Left lung (tissue), 10 donors: ENCODE measurements around the gene PTRHD1. TPM values are rescaled to one million over a fixed set of nuclear protein-coding genes. Genes with fewer than 3 reads are reported as not detected.

Experiments used
- ATAC-seq: fragments of 200-7000 bp; cut with Tn5 transposase; one replicate; pipeline ENCODE4 v1.9.1; 2020; ENCODE audit warnings: moderate library complexity
- DNase-seq, 4 donors: peaks; one replicate each; pipeline ENCODE4 v3.0.0-alpha.2; 2013 to 2020
- H3K27ac ChIP-seq, 2 donors: fragments of 200-600 bp; sonication (generic) in 1 of 2; one replicate each; pipeline versions ENCODE4 v1.5.0 to v1.8.0; 2020 to 2021
- H3K27me3 ChIP-seq, 2 donors: fragments of 200-600 bp; sonication (generic) in 1 of 2; one replicate each; pipeline versions ENCODE4 v1.5.0 to v1.8.0; 2020 to 2021
- H3K36me3 ChIP-seq, 2 donors: fragments of 200-600 bp; sonication (generic) in 1 of 2; one replicate each; pipeline versions ENCODE4 v1.5.0 to v1.8.0; 2020 to 2021
- H3K4me1 ChIP-seq, 2 donors: fragments of 200-600 bp; one replicate each; pipeline ENCODE4 v1.8.0; 2021
- H3K4me3 ChIP-seq, 2 donors: fragments of 200-600 bp; sonication (generic) in 1 of 2; one replicate each; pipeline versions ENCODE4 v1.5.0 to v1.8.0; 2020 to 2021; ENCODE audit warnings: mild to moderate bottlenecking in 1 of 2
- H3K9me3 ChIP-seq, 2 donors: fragments of 200-600 bp; sonication (generic) in 1 of 2; one replicate each; pipeline versions ENCODE4 v1.5.0 to v1.8.0; 2020 to 2021
- intact Hi-C, 2 donors: fragments of 100-400 bp; cut with DNase I; formaldehyde crosslinking; loops; one replicate each; pipeline versions ENCODE4 v1.11.2 to v1.14.2; 2022
- polyA plus RNA-seq, 6 donors: library from polyadenylated mRNA; unstranded; fragments of 120-200 nt; gene quantifications; one replicate each; pipeline ENCODE4 v1.2.1, GENCODE V29; 2013; ENCODE audit not compliant: insufficient read length in 6 of 6
- total RNA-seq, 2 donors: library from RNA; stranded (reverse); fragmentation: NEBNext Ultra II Directional; extraction: Animal tissue kit (Norgen Biotek cat#: 25700); gene quantifications; one replicate each; pipeline ENCODE4 v1.2.1, GENCODE V29; 2021
- TF ChIP-seq, protein P1 (sequence below), 2 donors: fragments of 200-600 bp; sonication (generic) in 1 of 2; IDR thresholded peaks; one replicate each; pipeline versions ENCODE4 v1.5.0 to v1.8.0; 2021; ENCODE audit warnings: antibody characterized with exemption in 2 of 2
- donor health status: DM: no; HTN: yes; CAD: no.
- donor health status: DM: no; HTN: no; CAD: no.

PTRHD1 gene
- total and polyA plus RNA-seq, 8 donors, result 31.3 to 62.6 (median 49.8) TPM

DNA sequence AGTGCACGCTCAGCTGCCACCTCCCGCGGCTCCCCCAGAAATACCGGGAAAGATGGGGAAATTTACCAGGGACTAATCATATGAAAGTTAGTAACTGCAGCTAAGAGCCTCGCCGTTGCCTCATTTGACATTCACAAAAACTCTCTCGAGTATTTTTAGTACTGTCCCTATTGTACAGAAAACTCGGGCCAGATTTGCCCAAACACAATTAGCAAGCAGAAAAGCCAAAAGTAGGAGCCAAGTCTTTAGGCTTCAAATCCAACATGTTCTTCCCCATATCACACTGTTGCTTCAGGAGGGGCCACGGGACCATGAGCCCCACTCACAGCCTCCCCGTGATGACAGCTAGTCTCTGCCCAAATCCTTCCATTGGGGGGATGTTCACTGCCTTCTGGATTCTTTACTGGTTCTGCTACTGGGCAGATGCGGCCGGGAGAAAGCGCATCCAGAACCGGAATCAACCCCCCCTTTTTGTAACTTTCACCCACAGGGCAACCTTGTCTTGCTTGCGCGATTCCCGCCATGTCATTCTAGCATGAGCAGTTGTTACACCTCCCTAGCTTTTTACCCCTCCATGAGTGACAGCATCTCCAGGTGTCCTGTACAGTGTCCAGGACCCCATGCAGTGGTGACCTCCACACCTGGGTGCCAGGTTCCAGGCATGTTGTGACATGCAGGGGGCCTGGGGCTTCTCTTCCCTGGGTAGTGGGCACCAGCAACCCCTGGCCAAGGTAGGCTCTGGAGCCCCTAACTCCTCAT is 35.2 kb upstream of the PTRHD1 start:
- no peaks in the 10 kb centered on the region for H3K27me3 ChIP-seq
- intact Hi-C loops, result loop anchor here (5.0 to 10.0 kb wide), 2 partner anchors 414 to 416 kb away; no protein-coding TSS in a partner anchor
- TF ChIP-seq, protein P1, sequence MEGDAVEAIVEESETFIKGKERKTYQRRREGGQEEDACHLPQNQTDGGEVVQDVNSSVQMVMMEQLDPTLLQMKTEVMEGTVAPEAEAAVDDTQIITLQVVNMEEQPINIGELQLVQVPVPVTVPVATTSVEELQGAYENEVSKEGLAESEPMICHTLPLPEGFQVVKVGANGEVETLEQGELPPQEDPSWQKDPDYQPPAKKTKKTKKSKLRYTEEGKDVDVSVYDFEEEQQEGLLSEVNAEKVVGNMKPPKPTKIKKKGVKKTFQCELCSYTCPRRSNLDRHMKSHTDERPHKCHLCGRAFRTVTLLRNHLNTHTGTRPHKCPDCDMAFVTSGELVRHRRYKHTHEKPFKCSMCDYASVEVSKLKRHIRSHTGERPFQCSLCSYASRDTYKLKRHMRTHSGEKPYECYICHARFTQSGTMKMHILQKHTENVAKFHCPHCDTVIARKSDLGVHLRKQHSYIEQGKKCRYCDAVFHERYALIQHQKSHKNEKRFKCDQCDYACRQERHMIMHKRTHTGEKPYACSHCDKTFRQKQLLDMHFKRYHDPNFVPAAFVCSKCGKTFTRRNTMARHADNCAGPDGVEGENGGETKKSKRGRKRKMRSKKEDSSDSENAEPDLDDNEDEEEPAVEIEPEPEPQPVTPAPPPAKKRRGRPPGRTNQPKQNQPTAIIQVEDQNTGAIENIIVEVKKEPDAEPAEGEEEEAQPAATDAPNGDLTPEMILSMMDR (IDR thresholded peaks at IDR 0.05), result no peak
- no peak for ATAC-seq
- no peak for DNase-seq
- H3K4me3 ChIP-seq, result no peak overlapping the region
- peaks cover 0 to 4% of the 10 kb centered on the region in 2 donors for H3K36me3 ChIP-seq
- H3K4me1 ChIP-seq, result peaks cover 0 to 6% of the 10 kb centered on the region in 2 donors
- H3K9me3 ChIP-seq, result no peaks in the 10 kb centered on the region
- H3K27ac ChIP-seq, result no peak overlapping the region

DNA sequence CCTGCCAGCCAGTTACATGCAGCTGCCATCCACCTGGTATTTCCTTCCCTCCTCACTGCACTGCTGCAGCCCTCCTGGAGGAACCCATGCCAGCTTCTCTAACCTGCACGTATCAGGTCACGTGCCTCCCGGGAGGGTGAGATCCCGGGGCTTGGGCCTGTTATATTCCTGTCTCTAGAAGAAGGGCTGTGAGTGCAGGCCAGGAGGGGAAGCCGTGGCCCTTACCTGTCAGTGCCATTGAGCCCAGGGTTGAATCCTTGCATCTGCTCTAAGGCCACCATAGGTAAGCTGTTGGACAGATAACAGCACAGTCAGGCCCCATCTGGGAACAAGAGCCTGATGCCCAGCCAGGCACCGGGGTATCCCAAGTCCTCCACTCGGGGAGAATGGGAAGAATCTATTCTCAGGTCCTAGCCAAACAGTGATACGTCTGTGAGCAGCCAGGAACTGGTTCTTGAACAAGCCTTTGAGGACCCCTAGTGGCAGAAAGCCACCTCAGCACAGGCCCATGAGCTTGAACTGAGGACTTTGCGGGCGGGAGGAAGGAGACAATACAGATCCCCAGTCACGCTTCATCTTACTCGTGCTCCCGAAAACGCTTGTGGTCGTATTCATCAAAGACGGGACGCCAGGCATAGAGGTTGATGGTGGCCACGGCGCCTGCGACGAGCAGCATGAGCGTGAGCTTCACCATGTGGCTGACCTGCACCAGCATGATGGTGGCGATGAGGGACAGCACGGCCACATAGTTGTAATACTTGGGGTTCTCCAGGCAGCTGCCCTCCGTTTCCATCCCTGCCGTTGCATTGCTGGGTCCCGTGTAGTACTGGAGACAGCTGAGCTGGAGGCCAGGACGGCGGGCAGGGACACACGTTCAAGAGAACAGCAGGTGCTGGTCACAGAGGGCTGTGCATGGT is 34.4 kb upstream of the PTRHD1 start:
- Histone ChIP-seq H3K9me3 (no peaks in the 10 kb centered on the region), H3K27me3 (no peaks in the 10 kb centered on the region), H3K36me3 (peaks cover 0 to 11% of the 10 kb centered on the region in 2 donors), H3K27ac (no peak overlapping the region), H3K4me3 (no peak overlapping the region), H3K4me1 (peaks cover 0 to 6% of the 10 kb centered on the region in 2 donors)
- DNase-seq (peak in 3 of 4 donors; percentile 74 to 90 (median 77)), ATAC-seq (peak; percentile 96)
- intact Hi-C loops, result loop anchor here (5.0 to 10.0 kb wide), 2 partner anchors 413 to 415 kb away; no protein-coding TSS in a partner anchor
- TF ChIP-seq, protein P1 (IDR thresholded peaks at IDR 0.05), result peak; percentile 71 to 90

DNA sequence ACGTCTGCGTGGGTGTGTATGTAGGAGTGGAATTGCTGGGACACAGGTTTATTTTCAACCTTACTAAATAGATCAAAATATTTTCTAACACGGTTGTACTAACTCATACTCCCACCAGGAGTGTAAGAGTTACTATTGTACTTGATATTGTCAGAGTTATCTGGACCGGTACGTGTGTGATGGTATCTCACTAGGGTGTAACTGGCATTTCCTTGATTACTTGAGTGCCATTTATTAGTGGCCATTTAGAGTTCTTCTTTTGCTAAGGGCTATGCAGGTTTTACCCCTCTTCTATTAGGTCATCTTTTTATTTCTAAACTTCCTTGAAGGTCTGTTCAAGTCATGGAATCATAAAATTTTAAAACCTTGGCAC is 33.6 kb upstream of the PTRHD1 start:
- Histone ChIP-seq H3K27ac (no peak overlapping the region), H3K27me3 (no peaks in the 10 kb centered on the region), H3K4me3 (no peak overlapping the region), H3K4me1 (peaks cover 0 to 6% of the 10 kb centered on the region in 2 donors), H3K9me3 (no peaks in the 10 kb centered on the region), H3K36me3 (peaks cover 0 to 13% of the 10 kb centered on the region in 2 donors)
- TF ChIP-seq, protein P1 (IDR thresholded peaks at IDR 0.05), result no peak
- ATAC-seq (no peak), DNase-seq (no peak)
- intact Hi-C loops, result loop anchor here (5.0 to 10.0 kb wide), 2 partner anchors 412 to 414 kb away; no protein-coding TSS in a partner anchor

DNA sequence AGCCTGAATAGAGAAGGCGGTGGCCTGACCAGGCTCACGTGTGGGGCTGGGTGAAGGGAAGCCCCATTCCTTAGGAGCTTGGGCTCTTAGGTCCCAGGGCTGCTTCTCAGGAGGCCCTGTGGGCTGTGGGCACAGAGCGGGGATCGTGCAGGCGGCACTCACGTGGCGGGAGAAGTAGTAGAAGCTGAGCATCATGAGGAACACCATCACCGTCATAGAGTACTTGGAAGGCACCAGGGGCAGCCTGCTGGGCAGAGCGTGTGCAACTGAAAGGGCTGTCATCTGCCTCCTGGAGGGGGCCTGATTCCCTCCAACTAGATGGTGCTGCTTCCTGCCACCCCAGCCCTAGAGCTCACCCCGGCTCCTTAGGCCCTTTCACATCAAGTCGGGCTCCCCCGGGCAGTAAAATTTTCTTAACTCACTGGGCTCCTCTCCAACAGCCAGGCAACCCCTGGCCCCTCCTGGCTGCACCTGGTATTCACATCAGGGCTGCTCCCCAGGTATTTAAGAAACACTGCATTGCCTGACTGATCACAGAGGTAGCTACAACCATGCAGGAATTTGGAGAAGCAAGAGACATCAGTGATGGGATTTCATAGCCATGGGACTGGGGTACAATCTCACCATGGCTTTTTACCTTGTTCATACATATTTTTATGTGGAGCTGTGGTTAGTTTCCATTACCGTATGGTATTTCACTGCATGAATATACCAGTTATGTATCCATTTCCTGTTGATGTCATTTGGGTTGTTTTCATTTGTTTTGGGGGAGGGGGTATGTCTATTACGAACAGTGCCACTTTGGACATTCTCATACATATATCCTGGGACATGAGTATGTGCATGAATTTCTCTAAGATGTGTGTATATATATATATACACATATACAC is 32.9 kb upstream of the PTRHD1 start:
- DNase-seq (no peak), ATAC-seq (no peak)
- Histone ChIP-seq H3K27me3 (no peaks in the 10 kb centered on the region), H3K27ac (no peak overlapping the region), H3K36me3 (peaks cover 0 to 19% of the 10 kb centered on the region in 2 donors), H3K4me1 (peaks cover 0 to 6% of the 10 kb centered on the region in 2 donors), H3K9me3 (no peaks in the 10 kb centered on the region), H3K4me3 (no peak overlapping the region)
- intact Hi-C loops, result loop anchor here (5.0 to 10.0 kb wide), 2 partner anchors 411 to 414 kb away; no protein-coding TSS in a partner anchor
- TF ChIP-seq, protein P1 (IDR thresholded peaks at IDR 0.05), result no peak
